ENCODE data around the gene EIF5. TPM values are rescaled to one million over a fixed set of nuclear protein-coding genes. Genes with fewer than 3 reads are reported as not detected.

EIF5 gene
- 242 to 256 TPM (median 248 TPM) in 3 replicates for total RNA-seq

GRCh38 chr14:103333754-103334643 lies at the start of gene EIF5:
Gene EIF5 (plus strand): TSS chr14:103334237. CDS start chr14:103335861, 1,624 bp downstream.
- Mint-ChIP-seq H3K27ac (peak within 1 kb of the TSS; percentile 98), H3K36me3 (peaks cover 30% of the 10 kb centered on the region), H3K27me3 (ENCODE audit: low read depth) (no peaks in the 10 kb centered on the region), H3K9me3 (no peaks in the 10 kb centered on the region), H3K4me3 (peak within 1 kb of the TSS; percentile 83), H3K4me1 (peaks cover 31% of the 10 kb centered on the region)
- peak; percentile 99 for DNase-seq (ENCODE audit: low spot score in 2 of 2, unreplicated experiment in 2 of 2)
- no peak for TF ChIP-seq CTCF (IDR thresholded peaks at IDR 0.05; ENCODE audit: unreplicated experiment)

- Mint-ChIP-seq H3K27me3 (ENCODE audit: low read depth) (peaks cover 56% of the 10 kb centered on the region), H3K27ac (no peak overlapping the region), H3K36me3 (no peaks in the 10 kb centered on the region), H3K4me1 (peaks cover 2% of the 10 kb centered on the region), H3K9me3 (no peaks in the 10 kb centered on the region), H3K4me3 (no peak overlapping the region)
- no peak for TF ChIP-seq CTCF (IDR thresholded peaks at IDR 0.05; ENCODE audit: unreplicated experiment)
- DNase-seq (ENCODE audit: low spot score in 2 of 2, unreplicated experiment in 2 of 2) = no peak
Observed at GRCh38 chr14:103284574-103285467, 49.2 kb upstream of the EIF5 start.

GRCh38 chr14:103286460-103286859 lies 47.6 kb upstream of the EIF5 start:
- no peak overlapping the region for H3K4me3 Mint-ChIP-seq
- H3K27ac Mint-ChIP-seq = no peak overlapping the region
- H3K27me3 Mint-ChIP-seq (ENCODE audit: low read depth) = peaks cover 49% of the 10 kb centered on the region
- no peak for DNase-seq (ENCODE audit: low spot score in 2 of 2, unreplicated experiment in 2 of 2)
- H3K9me3 Mint-ChIP-seq = no peaks in the 10 kb centered on the region
- H3K4me1 Mint-ChIP-seq = peaks cover under 1% of the 10 kb centered on the region
- H3K36me3 Mint-ChIP-seq = no peaks in the 10 kb centered on the region
- no peak for TF ChIP-seq CTCF (IDR thresholded peaks at IDR 0.05; ENCODE audit: unreplicated experiment)

GRCh38 chr14:103286968-103287850 lies 46.8 kb upstream of the EIF5 start:
- H3K9me3 Mint-ChIP-seq = no peaks in the 10 kb centered on the region
- DNase-seq (ENCODE audit: low spot score in 2 of 2, unreplicated experiment in 2 of 2) = no peak
- peaks cover 54% of the 10 kb centered on the region for H3K27me3 Mint-ChIP-seq (ENCODE audit: low read depth)

More at GRCh38 chr14:103286968-103287850, 46.8 kb upstream of the EIF5 start:
- no peaks in the 10 kb centered on the region for H3K4me1 Mint-ChIP-seq
- no peak overlapping the region for H3K4me3 Mint-ChIP-seq
- H3K27ac Mint-ChIP-seq = no peak overlapping the region
- TF ChIP-seq CTCF (IDR thresholded peaks at IDR 0.05; ENCODE audit: unreplicated experiment) = no peak
- H3K36me3 Mint-ChIP-seq = no peaks in the 10 kb centered on the region
